ENCODE data around the gene FAM114A1.
A peak's percentile ranks its signal among the peaks of the same experiment; 100 is the strongest.
"Not testable (repeated sequence)": the region's sequence is repeated elsewhere in the genome, so short reads cannot be mapped to it uniquely, and the experiment has no call there.

FAM114A1 gene

GRCh38 chr4:38940476-38940875 lies 72.9 kb downstream of the FAM114A1 start:
- no peak for DNase-seq

GRCh38 chr4:38941906-38942305 lies 74.3 kb downstream of the FAM114A1 start:
- DNase-seq: not testable (repeated sequence)

- no peak for DNase-seq
Observed at GRCh38 chr4:38943343-38943742, 75.7 kb downstream of the FAM114A1 start.

GRCh38 chr4:38944440-38944839 lies 76.8 kb downstream of the FAM114A1 start:
- DNase-seq: no peak

- DNase-seq: no peak
Observed at GRCh38 chr4:38946919-38947318, 79.3 kb downstream of the FAM114A1 start.

- no peak for DNase-seq
Observed at GRCh38 chr4:38948551-38948950, 80.9 kb downstream of the FAM114A1 start.

GRCh38 chr4:38949411-38950051 lies 81.9 kb downstream of the FAM114A1 start:
- DNase-seq: no peak

GRCh38 chr4:38950159-38950558 lies 82.6 kb downstream of the FAM114A1 start:
- no peak for DNase-seq

- DNase-seq: no peak
Observed at GRCh38 chr4:38950734-38951133, 83.1 kb downstream of the FAM114A1 start.

GRCh38 chr4:38951598-38951997 lies 84.0 kb downstream of the FAM114A1 start:
- DNase-seq: no peak

- DNase-seq: no peak
Observed at GRCh38 chr4:38952017-38952416, 84.4 kb downstream of the FAM114A1 start.

GRCh38 chr4:38954727-38955126 lies 87.1 kb downstream of the FAM114A1 start:
- no peak for DNase-seq

GRCh38 chr4:38955957-38956356 lies 88.4 kb downstream of the FAM114A1 start:
- DNase-seq: no peak

- DNase-seq: no peak
Observed at GRCh38 chr4:38957261-38957815, 89.7 kb downstream of the FAM114A1 start.

GRCh38 chr4:38957893-38958292 lies 90.3 kb downstream of the FAM114A1 start:
- no peak for DNase-seq

GRCh38 chr4:38958453-38959190 lies 91.0 kb downstream of the FAM114A1 start:
- DNase-seq: no peak

GRCh38 chr4:38959248-38959647 lies 91.6 kb downstream of the FAM114A1 start:
- DNase-seq: not testable (repeated sequence)

GRCh38 chr4:38964942-38965775 lies 97.6 kb downstream of the FAM114A1 start:
- no peak for DNase-seq

GRCh38 chr4:38965866-38966265 lies 98.3 kb downstream of the FAM114A1 start:
- no peak for DNase-seq

GRCh38 chr4:38967260-38968095 lies 99.9 kb downstream of the FAM114A1 start:
- peak in 1 of 2 experiments; percentile 3 for DNase-seq

- DNase-seq: no peak
Observed at GRCh38 chr4:38968668-38969067, 101.1 kb downstream of the FAM114A1 start.

GRCh38 chr4:38976308-38976707 lies 108.7 kb downstream of the FAM114A1 start:
- no peak for DNase-seq

All from NCI-H1930 (cell line).